ENCODE data around the gene ST3GAL3.

Gene ST3GAL3

DNA sequence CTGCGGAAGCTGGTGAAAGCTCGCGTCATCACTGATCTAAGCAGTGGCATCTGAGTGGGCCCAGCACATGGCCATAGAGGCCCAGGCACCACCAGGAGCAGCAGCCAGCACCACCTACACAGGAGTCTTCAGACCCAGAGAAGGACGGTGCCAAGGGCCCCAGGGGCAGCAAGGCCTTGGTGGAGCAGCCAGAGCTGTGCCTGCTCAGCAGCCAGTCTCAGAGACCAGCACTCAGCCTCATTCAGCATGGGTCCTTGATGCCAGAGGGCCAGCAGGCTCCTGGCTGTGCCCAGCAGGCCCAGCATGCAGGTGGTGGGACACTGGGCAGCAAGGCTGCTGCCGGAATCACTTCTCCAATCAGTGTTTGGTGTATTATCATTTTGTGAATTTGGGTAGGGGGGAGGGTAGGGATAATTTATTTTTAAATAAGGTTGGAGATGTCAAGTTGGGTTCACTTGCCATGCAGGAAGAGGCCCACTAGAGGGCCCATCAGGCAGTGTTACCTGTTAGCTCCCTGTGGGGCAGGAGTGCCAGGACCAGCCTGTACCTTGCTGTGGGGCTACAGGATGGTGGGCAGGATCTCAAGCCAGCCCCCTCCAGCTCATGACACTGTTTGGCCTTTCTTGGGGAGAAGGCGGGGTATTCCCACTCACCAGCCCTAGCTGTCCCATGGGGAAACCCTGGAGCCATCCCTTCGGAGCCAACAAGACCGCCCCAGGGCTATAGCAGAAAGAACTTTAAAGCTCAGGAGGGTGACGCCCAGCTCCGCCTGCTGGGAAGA is 223.0 kb downstream of the ST3GAL3 start:
- no peak for DNase-seq

DNA sequence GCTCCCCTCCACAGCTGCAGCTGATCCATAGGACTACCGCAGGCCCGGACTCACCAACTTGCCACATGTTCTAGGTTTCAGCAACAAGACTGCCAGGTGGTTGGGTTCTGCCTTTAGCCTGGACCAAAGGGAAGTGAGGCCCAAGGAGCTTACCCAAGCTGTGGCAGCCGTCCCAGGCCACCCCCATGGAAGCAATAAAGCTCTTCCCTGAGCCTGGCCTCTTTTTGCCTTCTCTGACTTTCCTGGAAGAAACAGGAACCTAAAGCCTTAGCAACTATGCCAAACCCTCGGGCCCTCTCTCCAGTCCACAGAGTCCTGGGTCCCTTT is 223.6 kb downstream of the ST3GAL3 start:
- DNase-seq: no peak

DNA sequence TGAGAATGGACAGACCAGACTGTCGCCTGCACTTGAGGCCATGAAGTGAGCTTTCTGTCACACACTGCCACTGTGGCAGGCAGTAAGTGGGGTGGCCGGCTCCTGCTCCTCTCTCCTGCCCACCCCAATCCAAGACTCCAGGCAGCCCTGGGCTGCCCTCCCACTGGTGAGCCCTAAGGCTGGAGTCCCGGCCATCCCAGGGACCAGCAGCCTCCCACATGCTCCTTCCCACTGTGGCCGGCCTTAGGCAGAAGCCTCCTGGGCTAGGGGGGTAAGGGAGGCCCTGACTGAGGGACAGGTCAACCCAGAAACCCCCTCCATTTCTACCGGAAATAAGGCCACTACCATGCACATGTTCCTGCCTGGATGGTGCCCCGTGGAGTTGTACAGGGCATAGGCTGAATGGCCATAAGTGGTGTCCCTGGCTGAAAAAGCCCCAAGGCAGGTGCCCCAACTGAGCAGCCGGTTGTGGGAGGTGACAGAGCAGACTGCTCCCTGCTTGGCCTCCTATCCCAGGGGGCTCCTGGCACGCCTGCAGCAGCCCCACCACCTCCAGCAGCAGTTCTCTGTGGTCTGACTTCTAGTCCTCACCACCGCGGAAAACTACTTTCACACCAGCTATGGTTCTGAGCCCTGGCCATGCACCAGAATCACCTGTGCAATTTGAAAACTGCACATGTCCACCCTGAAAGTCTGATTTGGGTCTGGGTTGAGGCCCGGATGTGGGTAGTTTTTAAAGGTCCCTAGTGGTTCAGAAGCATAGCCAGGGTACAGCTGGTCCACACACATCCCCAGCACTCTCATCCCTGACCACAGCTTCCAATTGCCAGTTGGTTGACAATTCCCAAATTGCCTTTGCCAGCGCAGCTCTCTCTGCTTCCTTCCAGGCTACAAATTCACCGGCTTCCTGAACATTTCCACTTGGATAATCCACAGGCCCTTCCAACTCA is 224.7 kb downstream of the ST3GAL3 start:
- DNase-seq: no peak

DNA sequence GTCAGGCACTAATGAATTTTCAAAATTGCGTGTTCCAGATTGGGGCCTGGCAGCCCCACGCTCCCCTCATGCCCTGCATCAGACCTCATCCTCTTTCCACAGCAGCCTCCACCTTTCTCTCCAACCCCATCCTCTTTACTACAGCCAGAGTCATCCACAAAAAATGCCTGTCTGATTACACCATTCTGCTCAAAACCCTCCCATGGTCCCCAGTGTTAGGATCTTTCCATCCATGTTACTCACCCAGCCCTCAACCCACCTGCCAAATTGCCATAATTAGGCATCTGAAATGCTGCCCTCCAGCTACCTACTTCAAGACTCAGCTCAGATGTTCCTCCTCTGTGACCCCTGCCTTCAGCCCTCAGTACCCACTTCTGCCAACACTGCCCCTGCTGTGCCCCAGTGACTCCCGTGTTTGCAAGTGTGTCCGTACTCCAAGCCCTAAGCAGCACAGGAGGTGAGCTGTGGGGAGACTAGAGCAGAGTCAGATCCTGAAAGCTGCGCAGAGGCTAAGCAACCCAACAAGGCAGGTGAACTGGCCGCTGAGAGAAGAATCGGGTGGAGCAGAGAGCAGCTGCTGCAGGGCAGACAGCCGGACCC is 225.6 kb downstream of the ST3GAL3 start:
- no peak for DNase-seq

DNA sequence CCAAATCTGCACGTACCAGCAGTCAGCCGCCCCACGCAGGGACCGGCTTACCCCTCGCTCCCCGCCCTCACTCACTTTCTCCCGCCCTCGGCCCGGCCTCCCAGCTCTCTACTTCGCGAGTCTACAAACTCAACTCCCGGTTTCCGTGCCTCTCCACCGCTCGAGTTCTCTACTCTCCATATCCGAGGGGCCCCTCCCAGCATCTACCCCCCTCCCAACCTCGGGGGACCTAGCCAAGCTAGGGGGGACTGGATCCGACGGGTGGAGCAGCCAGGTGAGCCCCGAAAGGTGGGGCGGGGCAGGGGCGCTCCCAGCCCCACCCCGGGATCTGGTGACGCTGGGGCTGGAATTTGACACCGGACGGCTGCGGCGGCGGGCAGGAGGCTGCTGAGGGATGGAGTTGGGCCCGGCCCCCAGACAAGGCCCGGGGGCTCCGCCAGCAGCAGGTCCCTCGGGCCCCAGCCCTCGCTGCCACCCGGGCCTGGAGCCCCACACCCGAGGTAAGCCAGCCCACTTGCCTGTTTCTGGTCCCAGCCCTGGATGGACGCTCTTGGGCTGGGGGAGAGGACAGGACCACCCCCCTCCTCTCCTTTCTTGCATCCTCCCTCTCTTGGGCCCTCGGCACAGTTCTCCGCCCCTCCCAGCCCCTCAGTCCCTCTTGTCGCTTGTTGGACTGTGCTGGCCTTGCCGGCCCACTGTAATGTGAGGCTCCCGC is 226.2 kb downstream of the ST3GAL3 start, which contains the start of gene ARTN:
Gene ARTN (plus strand): TSS at position 416 of the 715 bp plus-strand sequence. CDS start 1,856 bp downstream, outside the sequence.
- DNase-seq: no peak

DNA sequence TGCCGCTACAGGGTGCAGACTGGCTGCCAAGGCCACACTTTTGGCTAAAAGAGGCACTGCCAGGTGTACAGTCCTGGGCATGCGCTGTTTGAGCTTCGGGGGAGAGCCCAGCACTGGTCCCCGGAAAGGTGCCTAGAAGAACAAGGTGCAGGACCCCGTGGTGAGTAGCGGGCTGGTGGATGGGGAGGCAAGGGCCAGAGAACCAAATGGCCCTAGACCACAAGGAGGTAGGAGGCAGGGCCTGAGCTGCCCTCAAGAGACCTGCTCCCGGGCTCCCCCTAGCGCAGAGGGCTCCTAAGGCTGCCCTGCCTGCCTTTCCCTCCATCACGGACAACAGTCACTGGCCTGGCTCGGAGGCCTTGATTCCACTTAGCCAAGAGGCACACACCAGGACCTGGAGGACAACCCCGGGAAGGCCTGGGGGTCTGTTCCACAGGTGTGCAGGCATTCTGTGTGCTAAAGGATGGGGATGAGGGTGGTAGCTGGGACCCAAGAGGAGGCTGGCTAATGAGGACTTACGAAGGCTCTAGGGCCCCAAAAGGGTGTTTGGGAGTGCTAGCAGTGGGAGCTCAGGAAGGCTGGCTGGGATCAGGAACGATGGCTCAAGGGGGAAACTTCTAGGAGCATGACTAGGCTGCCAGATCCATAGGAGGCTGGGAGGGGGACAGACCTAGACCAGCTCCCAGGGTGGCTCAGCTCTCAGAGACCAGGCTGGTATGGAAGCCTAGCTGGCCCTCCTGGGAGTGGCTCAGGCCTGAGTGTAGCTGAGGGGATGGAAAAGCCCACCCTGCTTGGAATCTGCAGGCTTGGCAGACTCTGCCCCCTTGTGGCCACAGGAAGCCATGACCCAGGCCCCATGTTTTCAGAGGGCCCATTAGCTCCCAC is 227.0 kb downstream of the ST3GAL3 start:
- DNase-seq: peak; percentile 63 to 65

DNA sequence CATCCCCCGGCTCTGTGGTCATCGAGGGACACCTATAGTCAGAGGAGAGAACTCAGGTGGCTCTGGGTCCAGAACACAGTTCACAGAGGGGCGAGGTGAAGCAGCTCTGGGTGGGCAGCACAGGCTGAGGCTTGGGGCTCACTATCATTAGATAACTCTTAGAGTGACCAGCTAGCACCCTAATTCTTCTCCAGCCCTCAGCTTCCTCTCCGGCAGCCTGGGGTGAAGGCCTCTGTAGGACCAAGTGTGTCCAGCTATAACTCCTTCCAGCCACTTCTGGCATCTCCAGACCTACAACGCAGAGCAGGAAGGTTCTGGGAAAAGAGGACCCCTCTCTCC is 227.6 kb downstream of the ST3GAL3 start:
- no peak for DNase-seq

DNA sequence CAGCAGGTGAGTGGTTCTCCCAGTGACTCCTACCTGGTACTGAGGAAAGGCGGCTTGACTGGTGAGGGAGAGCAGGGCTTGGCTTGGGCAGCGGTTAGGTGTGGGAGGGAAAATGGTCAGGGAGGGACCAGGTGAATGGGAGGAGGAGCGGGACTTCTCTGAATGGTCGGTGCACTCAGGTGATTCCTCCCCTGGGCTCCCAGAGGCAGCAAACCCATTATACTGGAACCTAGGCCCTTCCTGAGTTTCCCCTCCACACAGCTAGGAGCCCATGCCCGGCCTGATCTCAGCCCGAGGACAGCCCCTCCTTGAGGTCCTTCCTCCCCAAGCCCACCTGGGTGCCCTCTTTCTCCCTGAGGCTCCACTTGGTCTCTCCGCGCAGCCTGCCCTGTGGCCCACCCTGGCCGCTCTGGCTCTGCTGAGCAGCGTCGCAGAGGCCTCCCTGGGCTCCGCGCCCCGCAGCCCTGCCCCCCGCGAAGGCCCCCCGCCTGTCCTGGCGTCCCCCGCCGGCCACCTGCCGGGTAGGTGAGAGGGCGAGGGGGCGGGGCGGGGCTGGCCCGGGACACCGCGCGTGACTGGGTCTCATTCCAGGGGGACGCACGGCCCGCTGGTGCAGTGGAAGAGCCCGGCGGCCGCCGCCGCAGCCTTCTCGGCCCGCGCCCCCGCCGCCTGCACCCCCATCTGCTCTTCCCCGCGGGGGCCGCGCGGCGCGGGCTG is 228.5 kb downstream of the ST3GAL3 start:
- no peak for DNase-seq

DNA sequence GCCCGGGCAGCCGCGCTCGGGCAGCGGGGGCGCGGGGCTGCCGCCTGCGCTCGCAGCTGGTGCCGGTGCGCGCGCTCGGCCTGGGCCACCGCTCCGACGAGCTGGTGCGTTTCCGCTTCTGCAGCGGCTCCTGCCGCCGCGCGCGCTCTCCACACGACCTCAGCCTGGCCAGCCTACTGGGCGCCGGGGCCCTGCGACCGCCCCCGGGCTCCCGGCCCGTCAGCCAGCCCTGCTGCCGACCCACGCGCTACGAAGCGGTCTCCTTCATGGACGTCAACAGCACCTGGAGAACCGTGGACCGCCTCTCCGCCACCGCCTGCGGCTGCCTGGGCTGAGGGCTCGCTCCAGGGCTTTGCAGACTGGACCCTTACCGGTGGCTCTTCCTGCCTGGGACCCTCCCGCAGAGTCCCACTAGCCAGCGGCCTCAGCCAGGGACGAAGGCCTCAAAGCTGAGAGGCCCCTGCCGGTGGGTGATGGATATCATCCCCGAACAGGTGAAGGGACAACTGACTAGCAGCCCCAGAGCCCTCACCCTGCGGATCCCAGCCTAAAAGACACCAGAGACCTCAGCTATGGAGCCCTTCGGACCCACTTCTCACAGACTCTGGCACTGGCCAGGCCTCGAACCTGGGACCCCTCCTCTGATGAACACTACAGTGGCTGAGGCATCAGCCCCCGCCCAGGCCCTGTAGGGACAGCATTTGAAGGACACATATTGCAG is 229.3 kb downstream of the ST3GAL3 start:
- DNase-seq: no peak

DNA sequence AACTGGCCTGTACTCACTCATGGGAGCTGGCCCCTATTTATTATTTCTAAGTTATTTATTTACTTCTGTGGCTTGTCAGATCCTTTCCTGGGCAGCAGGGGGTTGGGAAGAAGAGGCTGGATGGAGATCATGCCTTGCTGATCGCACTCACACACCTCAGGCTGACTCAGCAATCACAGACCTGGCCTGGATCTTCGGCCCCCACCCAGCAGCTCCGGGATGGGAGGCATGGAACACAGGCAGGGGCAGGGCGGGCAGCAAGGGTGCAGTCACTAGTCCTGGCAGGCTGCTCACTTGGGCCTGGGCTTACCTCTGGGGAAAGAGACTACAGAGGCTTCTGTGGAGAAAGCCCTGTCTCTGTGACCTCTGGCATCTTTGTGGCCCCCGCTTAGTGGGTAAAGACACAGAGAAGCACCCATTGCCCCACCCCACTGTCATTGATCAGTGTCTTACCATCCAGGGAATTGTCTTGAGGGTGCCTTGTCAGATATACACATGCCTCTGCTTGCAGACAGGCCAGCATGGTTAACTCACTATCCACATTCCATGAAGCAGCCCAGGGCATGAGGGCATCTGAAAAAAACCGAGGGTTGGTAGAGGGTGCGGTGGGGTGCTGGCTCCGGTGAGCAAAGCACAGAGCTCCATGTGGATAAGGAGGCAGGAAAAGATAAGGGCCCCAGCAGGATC is 230.0 kb downstream of the ST3GAL3 start:
- DNase-seq: no peak

DNA sequence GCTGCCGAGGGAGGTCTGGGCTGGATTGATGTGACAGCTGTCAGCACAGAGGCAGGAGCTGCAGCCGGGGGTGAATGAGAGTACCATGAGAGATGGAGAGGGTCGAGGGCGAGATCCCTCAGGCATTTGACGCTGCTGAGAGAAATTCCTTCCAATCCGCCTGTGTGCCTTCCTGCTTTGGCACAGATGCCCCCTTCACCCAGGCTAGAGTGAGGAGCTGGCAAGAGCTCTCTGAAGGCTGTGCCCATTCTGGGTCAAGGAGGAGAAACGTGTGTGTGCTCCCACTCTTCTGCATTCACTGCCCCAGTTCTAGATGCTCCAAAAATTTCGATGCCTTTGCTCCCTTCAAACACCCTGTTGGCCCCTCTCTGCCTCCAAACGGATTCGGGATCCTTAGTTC is 231.0 kb downstream of the ST3GAL3 start:
- no peak for DNase-seq

DNA sequence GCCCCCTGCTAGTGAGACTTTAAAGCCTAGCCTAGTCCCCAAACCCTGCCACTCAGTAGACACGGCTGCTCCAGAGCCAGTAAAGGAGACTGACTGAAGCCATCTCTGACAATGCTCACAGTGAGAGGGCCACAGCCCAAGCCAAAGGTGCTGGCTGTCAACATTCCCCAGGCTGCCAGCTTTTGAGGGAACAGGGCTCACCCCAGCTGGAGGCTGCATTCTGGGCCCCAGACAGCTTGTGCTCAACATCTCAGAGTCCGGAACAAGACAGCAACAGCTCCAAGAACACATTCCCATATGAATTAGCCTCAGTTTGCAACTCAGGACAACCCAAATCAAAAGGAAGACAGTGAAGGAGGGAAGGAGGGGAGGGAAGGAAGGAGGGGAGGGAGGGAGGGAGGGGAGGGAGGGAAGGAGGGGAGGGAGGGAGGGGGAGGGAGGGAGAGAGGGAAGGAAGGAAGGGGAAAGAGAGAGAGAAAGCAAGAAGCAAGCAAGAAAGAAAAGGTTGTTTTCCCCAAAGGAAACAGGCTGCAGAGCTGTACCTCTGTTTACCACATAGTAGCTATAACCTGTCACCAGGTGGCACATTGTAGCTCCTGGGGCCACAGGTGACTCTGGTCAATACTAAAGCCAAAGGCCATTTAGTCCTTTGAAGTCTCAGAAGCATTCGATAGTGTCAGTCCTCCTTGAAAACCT is 231.7 kb downstream of the ST3GAL3 start:
- DNase-seq: no peak

DNA sequence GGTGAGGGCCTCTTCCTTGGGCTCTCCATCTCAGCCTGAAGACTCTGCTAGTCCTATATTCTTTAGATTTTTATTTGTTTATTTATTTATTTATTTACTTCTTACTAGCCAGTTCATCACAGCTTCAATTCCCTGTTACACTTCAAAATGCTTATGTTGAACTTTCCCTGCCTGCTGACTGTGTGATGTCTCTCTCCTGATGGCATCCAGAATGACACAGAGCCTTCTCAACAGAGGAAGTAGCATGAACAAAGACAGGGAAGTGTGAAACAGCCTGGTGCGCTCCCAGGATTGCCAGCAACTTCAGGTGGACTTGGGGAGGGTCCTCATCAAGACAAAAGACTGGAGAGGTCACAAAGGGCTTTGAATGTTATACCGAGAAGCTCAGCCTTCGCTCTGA is 235.1 kb downstream of the ST3GAL3 start:
- no peak for DNase-seq

DNA sequence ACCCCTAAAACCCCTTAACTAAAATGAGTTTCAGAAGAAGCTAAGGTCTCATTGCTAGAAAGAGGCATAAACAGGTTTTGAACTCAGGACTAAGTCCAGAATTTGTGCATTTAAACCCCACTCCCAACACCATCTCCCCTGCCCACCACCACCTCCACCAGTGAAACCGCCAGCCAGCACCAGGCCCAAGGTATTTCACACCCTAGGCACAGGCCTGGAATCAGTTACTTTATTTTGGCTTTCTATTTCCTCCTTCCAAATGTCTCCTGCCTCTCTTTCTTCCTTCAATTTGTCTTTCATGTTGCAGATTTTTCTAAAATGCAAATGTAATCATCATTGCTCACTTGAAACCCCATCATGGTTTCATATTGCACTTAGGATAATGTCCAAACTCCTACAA is 237.5 kb downstream of the ST3GAL3 start:
- DNase-seq: no peak

DNA sequence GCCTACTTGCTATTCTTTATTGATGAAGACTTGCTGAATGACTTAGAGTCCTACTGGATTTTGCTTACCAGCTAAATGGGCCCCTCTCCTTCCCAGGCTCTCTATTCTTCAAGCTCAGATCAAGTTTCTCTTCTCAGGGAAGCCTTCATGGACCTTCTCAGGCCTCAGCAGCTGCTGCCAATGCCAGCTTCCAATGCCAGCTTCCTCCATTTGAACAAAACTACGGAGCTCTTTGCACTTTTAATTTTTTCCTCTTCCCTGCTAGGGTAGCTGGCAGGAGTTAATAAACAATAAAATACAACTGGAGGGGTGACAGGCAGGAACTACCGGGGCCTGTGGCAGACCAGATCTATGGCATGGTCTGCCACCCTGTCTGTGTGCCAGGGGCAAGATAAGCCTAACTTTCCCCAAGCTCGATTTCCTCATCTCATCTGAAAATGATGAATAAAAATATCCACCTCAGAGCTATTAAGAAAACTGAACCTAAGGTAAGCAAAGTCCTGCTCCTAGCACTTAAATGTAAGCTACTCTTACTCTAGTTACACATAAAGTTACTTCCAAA is 238.4 kb downstream of the ST3GAL3 start:
- DNase-seq: no peak

DNA sequence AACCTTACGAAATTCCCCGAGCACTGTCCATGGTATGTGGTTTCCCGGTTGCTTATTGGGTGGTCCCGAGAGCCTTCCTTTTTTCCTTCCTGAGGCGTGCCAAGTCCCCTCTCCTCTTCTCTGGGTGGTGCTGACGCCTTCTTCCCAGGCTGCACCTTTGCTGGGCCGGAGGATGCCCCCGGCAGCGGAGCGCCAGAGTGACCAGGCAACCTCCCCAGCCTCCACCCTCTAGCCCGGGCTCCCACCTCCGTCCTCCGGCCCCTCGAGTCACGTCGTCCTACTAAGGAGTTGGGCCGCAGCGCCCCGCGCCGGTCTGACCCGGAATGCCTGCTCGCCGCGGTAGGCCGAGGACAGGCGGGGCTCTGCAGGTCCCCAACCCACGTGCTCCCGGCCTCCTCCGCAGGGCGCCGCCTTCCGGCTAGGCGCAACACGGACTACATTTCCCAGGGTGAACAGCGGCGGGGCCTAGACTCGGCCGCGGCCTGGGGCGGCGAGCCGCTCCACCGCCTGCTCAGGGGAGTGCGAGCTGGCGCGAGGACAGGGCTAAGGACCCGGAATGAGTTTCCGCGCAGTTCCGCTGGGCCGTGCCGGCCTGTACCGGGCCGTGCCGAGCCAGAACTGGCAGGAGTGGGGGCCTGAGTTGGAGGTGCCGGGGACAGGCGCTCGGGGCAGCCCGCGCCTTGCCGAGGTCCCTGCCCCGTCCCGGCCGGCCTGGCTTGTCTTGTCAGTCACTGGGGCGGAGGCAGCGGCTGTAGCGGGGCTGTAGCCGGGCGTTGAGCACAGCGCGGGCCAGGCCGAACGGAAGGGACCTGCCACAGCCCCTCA is 239.1 kb downstream of the ST3GAL3 start, which contains the start of gene IPO13:
Gene IPO13 (plus strand): TSS at position 715 of the 825 bp plus-strand sequence. CDS start 651 bp downstream, outside the sequence.
- peak; percentile 93 to 94 for DNase-seq

DNA sequence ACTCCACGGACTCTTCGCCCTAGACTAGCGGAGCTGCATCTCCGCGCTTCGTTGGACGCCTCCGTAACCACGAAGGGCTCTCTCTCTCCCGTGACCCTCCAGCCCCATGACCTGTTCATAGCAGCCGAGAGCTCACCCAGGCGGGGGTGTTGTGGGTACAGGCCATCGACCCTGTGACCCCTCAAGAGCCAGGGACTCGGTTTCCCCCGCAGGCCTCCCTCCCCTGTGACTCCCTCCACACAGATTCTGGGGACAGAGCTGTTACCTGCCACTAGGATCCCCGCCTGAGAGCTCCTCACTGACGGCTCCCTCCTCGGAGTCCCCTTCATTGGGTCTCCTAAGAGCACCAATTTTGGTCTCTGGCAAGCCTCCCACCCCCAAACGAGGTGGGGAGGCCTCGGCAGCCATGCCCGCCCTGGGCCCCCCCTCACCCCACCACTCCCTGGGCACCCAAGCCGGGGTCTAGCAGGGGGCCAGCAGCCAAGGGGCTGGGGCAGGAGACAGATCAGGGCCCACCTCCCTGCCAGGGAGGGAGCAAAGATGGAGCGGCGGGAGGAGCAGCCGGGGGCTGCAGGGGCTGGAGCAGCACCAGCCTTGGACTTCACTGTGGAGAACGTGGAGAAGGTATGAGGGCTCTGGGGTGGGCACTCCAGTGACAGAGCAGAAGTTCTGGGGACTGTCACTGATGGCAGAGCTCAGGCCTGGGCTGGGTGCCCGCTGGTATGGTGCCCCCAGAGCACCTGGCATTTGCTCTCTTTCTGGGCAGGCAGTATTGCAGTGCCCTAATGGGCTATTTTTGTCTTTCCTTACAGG is 239.9 kb downstream of the ST3GAL3 start:
- DNase-seq: no peak

All from stimulated activated CD4-positive, alpha-beta T cell treated with anti-CD3 and anti-CD28 coated beads, Interleukin-2, amount 100 ng/mL, for 48 hours (primary cell).